Lower leg skin (tissue), 4 donors: ENCODE results near the gene CCNK. TPM values are rescaled to one million over a fixed set of nuclear protein-coding genes. Genes with fewer than 3 reads are reported as not detected.

ENCODE experiments used
- DNase-seq, 2 donors: peaks; one replicate each; pipeline ENCODE4 v3.0.0-alpha.2; 2019; ENCODE audit warnings: low spot score in 2 of 2
- H3K4me3 ChIP-seq: fragments of 200-600 bp; sonication (generic); 2 replicates; pipeline ENCODE4 v1.5.1; 2017; ENCODE audit warnings: mild to moderate bottlenecking, low read depth; ENCODE audit not compliant: poor library complexity, severe bottlenecking
- POLR2A ChIP-seq, 2 donors: fragments of 450-650 bp; IDR thresholded peaks; one replicate each; pipeline ENCODE4 v1.6.1; 2016 to 2017; ENCODE audit warnings: antibody characterized with exemption in 2 of 2, mild to moderate bottlenecking in 1 of 2, moderate library complexity in 1 of 2
- WGBS, 2 donors: methylation state at CpG; one replicate each; pipeline ENCODE4 v1.1.5; 2018; 5-methylcytosine and 5-hydroxymethylcytosine counted together
- intact Hi-C: fragments of 100-400 bp; cut with DNase I; formaldehyde crosslinking; loops from one replicate; pipeline ENCODE4 v1.15.0; 2023; ENCODE audit warnings: low total_unique reads
- total RNA-seq, 4 donors: library from RNA; depleted of rRNA; stranded (reverse); fragments of >200 nt; gene quantifications; one replicate each; pipeline ENCODE4 v1.1.0, GENCODE V29; 2016
- TF ChIP-seq, protein P1 (sequence below), 3 donors: fragments of 450-650 bp; IDR thresholded peaks; one replicate each; pipeline ENCODE4 v1.5.1; 2016; ENCODE audit warnings: antibody characterized with exemption in 3 of 3, mild to moderate bottlenecking in 3 of 3, moderate library complexity in 2 of 3

CCNK gene
- total RNA-seq, 4 donors from 2014 or later = 15.0 to 29.4 (median 25.3) TPM

DNA sequence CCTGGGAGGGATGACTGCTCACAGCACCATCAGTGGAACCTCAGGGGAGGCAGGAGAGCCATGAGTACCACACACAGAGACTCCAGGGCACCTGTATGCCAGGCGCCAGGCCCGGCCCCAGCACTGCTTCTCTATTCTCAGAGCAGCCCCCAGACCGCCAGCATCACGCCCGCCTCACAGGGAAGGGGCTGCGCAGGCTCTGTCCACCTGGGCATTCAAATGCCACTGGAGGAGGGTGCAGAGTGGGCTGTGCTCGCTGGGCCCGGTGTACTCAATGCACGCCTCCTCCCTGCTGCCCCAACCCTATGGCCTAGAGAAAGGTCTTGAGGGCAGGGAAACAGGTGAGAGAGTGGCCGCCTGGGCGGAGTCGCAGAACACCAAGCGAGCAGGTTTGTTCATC, 79.2 kb downstream of the CCNK start:
- no peak for TF ChIP-seq POLR2A (IDR thresholded peaks at IDR 0.05)
- TF ChIP-seq, protein P1, sequence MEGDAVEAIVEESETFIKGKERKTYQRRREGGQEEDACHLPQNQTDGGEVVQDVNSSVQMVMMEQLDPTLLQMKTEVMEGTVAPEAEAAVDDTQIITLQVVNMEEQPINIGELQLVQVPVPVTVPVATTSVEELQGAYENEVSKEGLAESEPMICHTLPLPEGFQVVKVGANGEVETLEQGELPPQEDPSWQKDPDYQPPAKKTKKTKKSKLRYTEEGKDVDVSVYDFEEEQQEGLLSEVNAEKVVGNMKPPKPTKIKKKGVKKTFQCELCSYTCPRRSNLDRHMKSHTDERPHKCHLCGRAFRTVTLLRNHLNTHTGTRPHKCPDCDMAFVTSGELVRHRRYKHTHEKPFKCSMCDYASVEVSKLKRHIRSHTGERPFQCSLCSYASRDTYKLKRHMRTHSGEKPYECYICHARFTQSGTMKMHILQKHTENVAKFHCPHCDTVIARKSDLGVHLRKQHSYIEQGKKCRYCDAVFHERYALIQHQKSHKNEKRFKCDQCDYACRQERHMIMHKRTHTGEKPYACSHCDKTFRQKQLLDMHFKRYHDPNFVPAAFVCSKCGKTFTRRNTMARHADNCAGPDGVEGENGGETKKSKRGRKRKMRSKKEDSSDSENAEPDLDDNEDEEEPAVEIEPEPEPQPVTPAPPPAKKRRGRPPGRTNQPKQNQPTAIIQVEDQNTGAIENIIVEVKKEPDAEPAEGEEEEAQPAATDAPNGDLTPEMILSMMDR (IDR thresholded peaks at IDR 0.05) = no peak
- DNase-seq = no peak
- 93 to 97% methylated on average over 13 of the region's 13 CpGs for WGBS, 2 donors
- intact Hi-C loops = no loop called here
- H3K4me3 ChIP-seq = no peak overlapping the region

DNA sequence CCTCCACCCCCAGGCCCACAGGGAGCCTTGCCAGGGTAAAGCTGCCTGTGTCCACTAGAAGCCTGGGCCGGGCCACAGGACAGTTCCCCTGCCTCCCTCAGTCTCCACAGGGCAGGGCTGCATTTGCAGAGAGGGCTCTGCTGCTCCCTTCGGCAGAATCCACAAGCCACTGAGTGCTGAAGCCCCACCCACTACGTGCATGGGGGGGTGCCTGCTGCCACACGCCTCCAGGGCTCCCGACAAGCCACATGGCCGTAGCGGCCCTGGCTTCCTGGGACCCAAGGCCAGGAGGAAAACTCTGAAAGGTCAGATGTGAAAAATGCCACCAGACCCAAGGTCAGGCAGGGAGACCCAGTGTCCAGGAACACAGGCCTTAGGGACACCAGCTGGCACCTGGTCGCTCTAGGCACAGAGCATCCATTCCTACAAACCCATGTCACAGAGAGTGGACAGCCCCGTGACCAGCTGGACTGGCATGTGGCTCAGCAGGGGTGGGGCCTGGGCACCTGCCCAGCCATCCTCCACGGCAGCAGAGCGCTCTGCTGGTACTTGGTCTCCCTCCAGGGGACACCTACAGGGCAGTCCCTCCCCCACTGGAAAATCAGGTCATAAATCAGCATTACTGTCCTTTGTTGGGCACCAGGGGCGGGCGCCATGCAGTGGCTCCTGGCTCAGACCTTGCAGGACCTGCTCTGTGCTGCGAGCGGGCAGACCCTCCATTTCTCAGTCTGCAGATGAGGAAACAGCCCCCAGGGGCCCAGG, 79.9 kb downstream of the CCNK start:
- WGBS, 2 donors = 45 to 71% methylated on average over 7 to 15 of the region's 15 CpGs
- no peak overlapping the region for H3K4me3 ChIP-seq
- TF ChIP-seq POLR2A (IDR thresholded peaks at IDR 0.05) = no peak
- TF ChIP-seq, protein P1 (IDR thresholded peaks at IDR 0.05) = no peak
- no peak for DNase-seq
- intact Hi-C loops = no loop called here

DNA sequence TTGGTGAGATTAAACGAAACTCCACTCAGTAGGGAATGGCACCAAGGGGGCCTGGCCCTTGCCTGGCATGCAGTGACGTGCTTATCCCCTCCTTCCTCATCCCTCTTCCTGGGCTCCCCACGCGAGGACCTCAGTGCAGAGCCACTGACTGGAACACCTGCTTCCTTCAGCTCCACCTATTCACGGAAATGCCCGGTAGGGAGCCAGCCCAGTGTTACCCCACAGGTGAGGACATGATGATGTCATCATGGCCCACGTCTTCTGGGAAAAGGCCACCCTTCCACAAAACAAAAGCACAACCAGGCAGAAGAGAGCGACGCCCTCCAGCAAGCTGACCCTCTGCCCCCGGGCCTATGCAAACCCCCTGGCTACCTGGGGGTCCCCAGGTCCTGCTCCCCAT, 80.7 kb downstream of the CCNK start:
- DNase-seq = no peak
- intact Hi-C loops = no loop called here
- 51 to 58% methylated on average over 10 of the region's 10 CpGs for WGBS, 2 donors

More for the DNA sequence above, 80.7 kb downstream of the CCNK start:
- no peak overlapping the region for H3K4me3 ChIP-seq
- TF ChIP-seq, protein P1 (IDR thresholded peaks at IDR 0.05) = no peak
- no peak for TF ChIP-seq POLR2A (IDR thresholded peaks at IDR 0.05)

Other genes starting within 250 kb of the CCNK start
- 10 to 100 TPM; 39.1 to 74.3 (median 51.7) TPM for gene BCL11B, start 209.2 kb upstream of the CCNK start, total RNA-seq
- gene SETD3, start 550 bp upstream of the CCNK start, total RNA-seq = 10 to 100 TPM; 36.8 to 62.5 (median 47.6) TPM
- 10 to 100 TPM; 17.2 to 47.7 (median 33.3) TPM for gene CCDC85C, start 122.8 kb downstream of the CCNK start, total RNA-seq
- 1 to 10 TPM in 2 of 4 donors, under 1 TPM in 2; 0.59 to 2.4 (median 0.92) TPM for gene HHIPL1, start 163.7 kb downstream of the CCNK start, total RNA-seq
- gene CYP46A1, start 202.9 kb downstream of the CCNK start, total RNA-seq = 1 to 10 TPM in 1 of 4 donors, under 1 TPM in 2, not detected in 1; 0.13 to 4.7 (median 0.55) TPM